Liver (tissue), 3 donors: ENCODE measurements around the gene EXD2.

ENCODE experiments used
- CTCF ChIP-seq: fragments of 150-350 bp; IDR thresholded peaks from 2 replicates; pipeline ENCODE4 v1.5.1; 2017; ENCODE audit warnings: improper control_type of control experiment, low read depth, low read length; ENCODE audit not compliant: missing input control
- GABPA ChIP-seq, 2 donors: IDR thresholded peaks in 1 of 2; conservative IDR thresholded peaks in 1 of 2; 2 replicates each; pipeline ENCODE4 v1.6.1; 2016; ENCODE audit warnings: antibody characterized with exemption in 2 of 2, mild to moderate bottlenecking in 1 of 2, moderate library complexity in 1 of 2
- RAD21 ChIP-seq, 2 donors: IDR thresholded peaks; 2 replicates each; pipeline ENCODE4 v1.6.1; 2016; ENCODE audit warnings: antibody characterized with exemption in 2 of 2, mild to moderate bottlenecking in 2 of 2
- SP1 ChIP-seq: IDR thresholded peaks from 2 replicates; pipeline ENCODE4 v1.6.1; 2018; ENCODE audit warnings: antibody characterized with exemption, mild to moderate bottlenecking
- TAF1 ChIP-seq: conservative IDR thresholded peaks from 2 replicates; pipeline ENCODE4 v1.6.1; 2016; ENCODE audit warnings: antibody characterized with exemption, mild to moderate bottlenecking
- ZBTB33 ChIP-seq: IDR thresholded peaks from 2 replicates; pipeline ENCODE4 v1.6.1; 2016; ENCODE audit warnings: antibody characterized with exemption
- donor health status: healthy.
- donor health status: healthy.

GRCh38 chr14:69156224-69156623 lies 35.1 kb upstream of the EXD2 start:
- TF ChIP-seq SP1: no peak
- TF ChIP-seq RAD21 (IDR thresholded peaks at IDR 0.05): no peak
- no peak for TF ChIP-seq CTCF
- no peak for TF ChIP-seq GABPA (IDR thresholded peaks at IDR 0.05 in 1 of 2, conservative IDR thresholded peaks at IDR 0.05 in 1 of 2)
- no peak for TF ChIP-seq TAF1
- no peak for TF ChIP-seq ZBTB33
